Inflammatory macrophage (primary cell): ENCODE data around the gene COL4A1.

Source experiments
- DNase-seq, 2 donors: peaks; one replicate each; pipeline ENCODE4 v3.0.0-alpha.2; 2020 to 2022

Gene COL4A1

DNA sequence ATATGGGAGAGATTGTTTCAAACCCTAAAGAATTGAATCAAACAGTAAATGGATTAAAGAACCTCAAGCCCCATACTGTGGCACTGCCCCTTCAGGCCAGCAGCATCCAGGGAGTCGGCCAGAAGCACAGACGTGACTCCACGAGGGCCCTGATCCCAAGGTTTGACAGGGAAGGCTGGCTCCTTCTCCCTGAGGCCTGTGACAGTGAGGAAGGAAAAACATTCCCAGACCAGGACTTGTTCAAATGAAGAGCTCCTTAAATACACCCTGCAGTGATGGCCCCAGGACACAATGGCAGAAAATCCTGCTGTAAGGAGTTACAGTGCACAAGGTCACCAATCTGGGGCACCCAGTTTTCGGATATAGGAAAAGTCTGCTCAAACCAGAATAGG is 91.0 kb downstream of the COL4A1 start:
- no peak for DNase-seq

DNA sequence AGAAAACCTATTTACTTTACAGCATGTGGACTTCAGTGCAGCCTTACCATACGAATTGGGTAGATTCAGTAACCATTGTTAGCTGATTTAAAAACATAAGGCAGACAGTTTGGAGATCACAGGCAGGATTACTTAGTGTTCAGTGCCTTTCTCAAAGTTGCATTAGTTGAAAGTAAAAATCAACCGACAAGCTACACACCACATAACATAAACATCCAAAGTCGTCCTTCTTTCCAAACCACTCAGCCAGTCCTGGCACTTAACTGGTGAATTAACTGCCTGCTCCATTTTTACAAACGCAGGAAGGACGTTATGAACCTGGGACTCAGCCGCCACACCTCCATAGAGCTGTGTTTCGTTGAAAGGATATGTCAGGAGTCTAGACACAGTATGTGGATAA is 91.4 kb downstream of the COL4A1 start:
- DNase-seq: no peak

DNA sequence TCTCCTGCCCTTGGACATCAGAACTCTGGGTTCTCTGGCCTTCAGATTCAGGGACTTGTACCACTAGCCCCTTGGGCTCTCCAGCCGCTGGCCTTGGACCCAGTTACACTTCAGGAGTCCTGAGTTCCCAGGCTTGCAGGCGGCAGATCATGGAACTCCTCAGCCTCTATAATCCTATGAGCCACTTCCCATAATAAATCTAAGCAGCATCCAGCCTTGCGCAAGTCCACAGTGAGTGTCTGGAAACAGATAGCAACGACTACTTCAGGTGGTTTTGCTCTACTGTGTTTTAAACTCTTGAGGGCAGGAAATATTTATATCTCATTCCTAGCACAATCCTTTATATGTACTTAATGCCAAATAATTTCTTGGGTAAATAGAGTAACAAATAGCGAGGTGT is 92.3 kb downstream of the COL4A1 start:
- DNase-seq: no peak

DNA sequence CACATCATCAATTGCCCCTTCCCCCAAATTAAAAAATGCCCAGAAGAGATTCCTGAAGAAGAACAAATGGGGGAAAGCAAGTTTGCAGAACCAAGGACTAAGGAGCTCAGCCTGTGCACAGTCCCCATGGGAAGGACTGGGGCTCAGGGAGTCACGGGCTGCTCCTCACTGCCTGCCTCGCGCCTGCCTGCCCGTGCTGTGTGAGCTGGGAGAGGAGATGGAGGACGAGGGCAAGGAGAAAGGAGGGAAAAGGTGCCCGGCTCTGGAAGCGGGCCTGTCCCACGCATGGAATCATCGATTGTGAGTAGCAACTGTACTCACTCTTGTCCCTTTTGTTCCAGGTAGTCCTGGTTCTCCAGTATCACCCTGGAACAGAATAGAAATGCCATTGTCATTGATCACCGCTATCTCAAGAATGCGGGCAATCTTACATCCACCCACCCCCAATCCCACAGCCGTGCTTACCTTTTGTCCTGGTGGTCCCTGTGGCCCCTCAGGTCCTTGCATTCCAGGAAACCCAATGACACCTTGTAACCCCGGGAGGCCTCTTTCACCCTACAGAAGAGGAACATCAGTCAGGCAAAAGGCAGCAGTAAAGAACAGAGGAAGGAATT is 93.4 kb downstream of the COL4A1 start:
- DNase-seq: no peak

DNA sequence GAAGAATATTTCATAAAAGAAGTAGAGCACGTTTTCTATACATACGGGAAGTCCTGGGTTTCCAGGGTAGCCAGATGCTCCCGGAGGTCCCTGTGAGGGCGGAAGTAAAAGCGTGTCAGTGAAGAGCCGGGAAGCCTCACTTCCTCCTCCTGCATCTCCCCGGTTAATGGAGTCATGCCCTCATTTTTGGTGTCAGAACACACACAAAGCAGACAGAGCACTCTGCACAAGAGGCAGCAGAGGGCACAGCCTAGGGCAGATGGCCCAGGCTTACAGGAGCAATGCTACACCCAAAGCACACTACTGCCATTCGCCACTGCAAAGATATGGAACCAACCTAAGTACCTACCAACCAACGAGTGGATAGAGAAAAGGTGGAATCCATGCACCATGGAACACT is 94.4 kb downstream of the COL4A1 start:
- no peak for DNase-seq

DNA sequence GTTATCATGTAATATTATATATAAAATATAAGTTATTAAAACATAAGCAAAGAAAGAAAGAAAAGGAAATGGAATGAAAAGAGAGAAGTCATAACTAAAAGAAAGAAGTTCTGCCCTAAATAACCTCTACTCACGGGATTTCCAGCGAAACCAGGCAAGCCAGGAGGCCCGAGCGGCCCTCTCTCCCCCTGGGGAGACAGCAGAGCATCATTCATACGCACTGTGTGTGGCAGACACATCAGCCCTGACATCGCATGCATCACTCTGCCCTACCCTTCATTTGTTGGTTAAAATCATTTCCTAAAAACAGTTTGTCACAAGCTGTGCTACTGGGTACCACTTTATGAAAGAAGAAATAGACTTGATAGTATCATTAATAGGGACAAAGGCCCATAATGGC is 95.2 kb downstream of the COL4A1 start:
- no peak for DNase-seq

DNA sequence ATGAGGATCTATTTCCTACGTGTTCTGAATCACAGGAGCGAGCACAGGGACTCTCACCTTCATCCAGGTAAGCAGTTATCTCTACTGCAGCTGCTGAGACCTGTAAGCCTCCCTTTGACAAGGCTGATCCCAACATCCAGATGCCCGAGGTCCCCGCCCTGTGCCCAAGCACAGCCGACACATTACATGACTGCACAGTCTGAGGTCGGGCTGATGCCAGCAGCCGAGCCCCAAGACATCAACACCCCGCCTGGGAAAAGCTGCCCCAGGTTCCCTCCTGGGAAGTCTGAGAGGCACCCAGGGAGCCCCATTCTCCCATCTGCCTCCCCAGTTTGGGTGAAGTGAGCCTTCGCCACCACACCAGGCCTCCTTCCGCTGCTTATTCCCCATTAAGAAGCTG is 95.9 kb downstream of the COL4A1 start:
- no peak for DNase-seq

DNA sequence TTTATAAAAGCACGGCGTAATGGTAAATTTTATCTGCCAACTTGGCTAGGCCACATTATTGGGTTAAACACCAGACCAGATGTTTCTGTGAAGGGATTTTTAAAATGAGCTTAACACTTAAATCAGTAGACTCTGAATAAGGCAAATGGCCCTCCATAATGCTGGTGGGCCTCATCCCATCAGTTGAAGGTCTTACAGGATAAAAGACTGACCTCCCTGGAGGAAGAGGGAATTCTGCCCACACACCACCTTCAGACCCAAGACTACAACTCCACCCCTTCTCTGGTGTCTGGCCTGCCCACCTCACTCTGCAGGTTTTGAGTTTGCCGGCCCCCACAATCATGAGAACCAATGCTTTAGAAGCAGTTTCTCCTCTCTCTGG is 96.4 kb downstream of the COL4A1 start:
- DNase-seq: no peak

DNA sequence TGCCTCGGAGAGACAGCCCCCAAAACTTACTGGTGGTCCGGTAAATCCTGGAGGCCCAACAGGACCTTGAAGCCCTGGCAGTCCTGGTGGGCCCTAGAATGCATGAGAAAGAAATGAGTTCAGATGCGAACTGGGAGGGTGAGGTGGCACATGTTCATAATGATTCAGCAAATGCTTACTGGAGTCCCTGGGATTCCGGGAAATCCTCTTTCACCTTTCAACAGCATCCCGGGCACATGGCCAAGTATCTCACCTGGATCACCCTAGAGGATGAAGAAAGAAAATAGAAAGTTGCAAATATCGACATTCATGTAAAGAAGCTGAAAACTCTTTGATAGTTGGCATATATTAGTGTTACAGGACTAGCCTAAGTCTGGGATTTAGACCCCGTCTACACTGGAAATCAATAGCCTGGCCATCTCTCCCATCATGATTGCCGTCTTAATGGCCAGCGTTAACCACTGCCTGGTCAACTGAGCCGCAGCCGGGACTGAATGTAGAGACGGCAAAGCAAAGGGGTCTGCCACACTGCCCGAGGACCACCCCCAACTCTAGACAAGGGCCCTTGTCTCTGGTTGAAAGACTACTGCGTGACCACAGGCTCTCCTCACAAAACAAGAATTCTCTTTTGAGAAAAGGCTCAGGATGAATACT is 96.9 kb downstream of the COL4A1 start:
- no peak for DNase-seq

DNA sequence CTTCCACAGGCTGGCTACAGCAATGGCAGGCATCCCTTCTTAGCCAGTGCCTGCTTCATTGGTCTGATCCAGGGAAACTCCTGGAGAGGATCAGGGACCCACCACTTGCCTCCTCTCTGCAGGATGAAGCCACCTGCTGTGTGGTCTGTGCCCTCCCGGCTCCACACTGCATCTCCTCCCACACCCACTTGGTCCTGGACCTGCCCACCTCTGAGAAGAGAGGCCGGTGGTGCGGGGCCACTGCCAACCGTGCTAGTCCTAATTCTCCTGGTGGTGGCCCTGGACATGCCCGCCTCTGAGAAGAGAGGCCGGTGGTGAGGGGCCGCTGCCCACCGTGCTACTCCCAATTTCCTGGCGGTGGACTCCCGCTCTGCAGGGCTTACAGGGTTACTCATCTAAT is 98.8 kb downstream of the COL4A1 start:
- no peak for DNase-seq

DNA sequence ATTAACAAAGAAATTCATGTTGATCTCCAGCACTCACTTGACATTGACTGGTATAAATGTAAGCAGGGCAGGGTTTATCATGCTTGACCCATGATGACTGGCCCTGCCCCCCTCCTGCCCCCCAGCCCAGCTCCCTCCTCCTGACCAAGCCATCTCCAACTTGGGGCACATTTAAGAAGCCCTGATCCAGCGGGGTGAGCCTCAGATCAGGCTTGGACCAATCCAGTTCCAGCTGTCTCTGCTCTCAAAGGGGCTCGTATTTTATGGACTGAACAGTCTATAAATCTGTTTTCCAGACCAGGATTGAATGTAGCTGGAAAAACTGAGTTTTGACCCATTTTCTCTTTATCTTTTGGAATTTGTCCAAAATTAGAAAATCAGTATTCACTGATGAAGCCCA is 100.0 kb downstream of the COL4A1 start:
- DNase-seq: no peak

DNA sequence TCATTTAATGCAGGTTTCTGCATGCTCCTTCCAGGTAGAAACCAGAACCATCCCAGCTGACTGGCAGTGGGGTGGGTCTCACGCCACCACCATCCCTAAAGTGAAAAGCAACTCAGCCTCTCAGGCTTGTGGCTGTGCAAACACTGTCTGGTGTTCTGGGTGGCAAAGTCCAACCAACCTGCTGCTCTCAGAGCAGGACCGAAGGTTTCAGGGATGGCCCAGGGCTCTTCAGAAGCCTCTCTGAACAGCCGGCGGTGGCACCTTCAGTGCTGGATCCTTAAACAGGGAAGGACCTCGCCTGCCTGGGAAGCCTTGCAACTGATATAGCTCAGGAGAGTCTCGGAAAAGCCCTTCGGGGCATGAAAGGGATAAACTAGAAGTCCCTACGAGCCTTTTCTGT is 100.8 kb downstream of the COL4A1 start:
- DNase-seq: no peak

DNA sequence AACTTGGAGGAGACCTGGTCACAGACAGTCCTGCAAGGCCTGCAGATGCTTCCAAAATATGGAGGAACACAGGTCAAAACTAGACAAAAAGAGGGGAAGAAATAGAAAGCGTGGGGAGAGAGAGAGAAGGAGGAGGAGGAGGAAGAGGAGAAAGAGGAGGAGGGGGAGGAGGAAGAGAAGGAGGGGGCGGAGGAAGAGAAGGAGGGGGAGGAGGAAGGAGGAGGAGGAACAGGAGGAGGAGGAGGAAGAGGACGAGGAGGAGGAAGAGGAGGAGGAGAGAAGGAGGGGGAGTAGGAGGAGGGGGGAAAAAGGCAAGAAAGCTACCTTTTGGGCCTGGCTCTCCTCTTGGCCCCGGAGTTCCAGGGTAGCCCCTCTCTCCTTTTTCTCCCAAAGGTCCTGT is 105.8 kb downstream of the COL4A1 start:
- DNase-seq: no peak

DNA sequence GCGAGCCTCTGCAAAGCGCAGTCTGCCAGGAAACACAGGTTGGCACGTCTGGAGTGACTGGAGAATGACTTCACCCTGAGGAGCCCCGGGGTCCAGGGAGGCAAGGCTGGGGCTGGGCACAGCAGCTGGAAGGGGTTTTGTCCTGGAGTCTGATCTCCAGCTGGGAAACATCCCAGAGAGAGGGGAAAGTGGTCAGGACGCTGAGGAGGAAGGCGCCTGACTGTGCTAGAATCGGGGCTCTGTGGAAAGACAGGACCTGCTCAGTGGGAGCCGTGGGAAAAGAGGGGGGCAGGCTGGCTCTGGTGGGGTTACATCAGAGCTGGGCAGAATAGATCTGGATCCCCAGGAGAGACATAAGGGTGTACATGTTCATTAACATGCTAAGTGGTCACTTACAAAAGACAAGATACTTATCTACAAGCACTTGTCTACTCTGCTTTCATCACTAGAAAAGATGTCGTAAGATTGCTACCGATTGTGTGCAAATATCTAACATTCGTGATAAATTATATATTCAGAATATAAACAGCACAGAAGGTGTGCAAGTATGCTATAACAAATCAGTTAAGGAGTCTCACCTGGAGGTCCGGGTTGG is 106.6 kb downstream of the COL4A1 start:
- DNase-seq: no peak

DNA sequence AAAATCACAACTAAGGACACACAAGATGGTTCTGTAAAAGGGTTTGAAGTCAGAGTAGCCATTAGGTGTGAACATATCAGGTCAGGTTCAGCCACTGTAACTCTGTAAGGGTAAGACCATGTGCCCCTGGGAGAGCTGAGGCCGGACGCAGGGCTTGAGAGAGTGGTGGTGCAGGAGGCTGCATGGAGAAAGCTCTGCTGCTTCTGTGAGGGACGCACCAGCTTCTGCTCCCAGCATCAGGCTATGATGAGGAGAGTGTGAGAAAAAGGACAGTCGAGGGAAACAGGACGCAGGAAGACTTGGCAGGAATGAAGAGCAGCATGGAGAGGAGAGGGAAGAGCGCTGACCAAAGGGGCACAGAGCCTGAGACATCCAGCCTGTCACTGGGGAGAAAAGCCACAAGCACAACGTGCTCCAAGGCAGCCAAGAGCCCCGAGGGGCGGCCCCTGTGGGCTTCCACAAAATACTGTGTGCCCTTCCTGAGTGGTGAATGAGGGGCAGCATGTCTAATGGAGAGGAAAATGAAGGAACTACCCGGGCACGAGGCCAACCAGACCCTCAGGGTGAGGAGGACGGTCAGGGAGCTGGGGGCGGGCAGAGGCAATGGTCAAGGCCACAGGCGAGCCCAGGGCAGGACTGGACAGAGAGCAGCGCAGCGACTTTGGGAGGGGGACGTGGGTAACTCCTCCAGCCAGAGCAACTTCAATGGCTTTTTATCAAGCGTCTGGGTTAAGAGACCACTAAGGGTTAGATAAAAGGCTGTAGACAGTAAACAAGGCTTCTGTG is 107.7 kb downstream of the COL4A1 start:
- no peak for DNase-seq

DNA sequence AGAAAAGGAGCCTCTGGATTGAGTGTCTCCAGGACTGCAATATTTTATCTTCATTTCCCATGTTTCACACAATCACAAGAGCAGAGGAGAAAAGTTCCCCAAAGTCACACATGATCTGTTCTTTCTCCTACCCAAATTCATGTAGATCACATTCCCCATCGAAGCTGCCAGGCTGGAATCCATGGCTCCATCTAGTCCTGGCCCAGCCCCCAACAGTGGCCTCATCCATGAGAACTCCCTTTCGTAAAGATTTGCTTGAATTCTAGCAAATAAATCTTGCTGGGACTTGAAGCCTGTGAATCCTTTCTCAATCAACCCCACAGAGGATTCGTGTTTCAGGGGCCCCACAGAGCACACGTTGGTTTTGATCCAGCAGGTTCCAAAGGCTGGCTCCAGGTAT is 109.5 kb downstream of the COL4A1 start:
- DNase-seq: no peak

DNA sequence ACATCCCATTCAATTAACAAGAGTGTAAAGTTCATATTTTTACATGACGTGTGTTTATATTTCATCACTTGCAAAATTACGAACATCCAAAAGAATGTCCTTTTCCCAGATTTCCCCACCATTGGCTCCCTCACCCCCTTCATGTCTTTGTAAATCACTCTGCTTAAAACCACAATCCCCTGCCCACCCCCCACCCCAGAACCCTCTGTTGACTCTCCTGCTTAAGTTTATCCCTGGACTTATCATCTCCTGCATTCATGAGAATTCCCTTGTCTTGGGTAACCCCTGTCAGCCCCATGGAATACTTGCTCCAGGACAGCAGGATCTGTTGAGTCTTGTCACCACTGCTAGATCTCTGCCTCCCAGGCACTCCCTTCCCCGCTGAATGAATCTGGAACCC is 109.9 kb downstream of the COL4A1 start:
- DNase-seq: no peak

DNA sequence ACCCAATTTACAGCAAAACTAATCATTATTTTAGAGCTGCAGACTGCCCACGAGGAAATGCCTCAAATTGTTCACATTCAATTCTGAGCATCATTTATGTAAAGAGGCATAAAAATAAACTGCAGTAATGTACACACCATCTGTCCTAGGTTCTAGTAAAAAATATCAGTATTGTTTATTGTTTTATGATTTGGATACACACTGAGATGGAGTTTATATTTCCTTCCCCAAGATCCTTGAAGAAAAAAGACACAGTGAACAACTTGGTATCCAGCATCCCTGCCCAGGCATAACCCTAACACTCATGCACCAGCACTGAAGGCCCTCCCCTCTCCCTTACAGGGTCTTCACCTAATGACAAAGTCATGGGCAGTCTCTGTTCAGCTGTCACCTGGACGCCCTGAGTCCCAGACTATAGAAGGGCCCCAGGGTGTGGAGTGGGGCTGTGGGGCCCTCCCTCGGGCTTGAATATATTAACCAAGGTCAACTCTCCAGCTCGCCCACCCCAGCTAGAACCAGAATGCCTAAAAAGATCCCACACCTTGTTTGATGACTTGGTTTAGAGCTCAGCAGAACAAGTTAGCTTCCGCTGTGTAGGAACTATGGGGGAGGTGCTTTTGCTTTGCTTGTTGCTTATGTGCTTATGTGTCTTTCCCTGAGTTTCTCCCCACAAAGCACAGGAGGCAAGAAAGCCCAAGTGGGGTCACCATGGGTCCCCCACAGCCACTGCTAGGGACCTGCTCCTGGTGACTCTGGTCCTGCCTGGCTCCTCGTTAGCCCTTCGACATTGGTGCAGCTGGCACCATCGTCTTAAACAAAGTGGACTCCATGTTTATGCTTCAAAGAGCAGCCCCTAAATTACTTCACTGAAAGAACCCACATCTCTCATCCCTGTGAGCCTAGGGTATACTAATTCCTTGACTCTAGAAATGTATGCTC is 111.1 kb downstream of the COL4A1 start:
- no peak for DNase-seq

DNA sequence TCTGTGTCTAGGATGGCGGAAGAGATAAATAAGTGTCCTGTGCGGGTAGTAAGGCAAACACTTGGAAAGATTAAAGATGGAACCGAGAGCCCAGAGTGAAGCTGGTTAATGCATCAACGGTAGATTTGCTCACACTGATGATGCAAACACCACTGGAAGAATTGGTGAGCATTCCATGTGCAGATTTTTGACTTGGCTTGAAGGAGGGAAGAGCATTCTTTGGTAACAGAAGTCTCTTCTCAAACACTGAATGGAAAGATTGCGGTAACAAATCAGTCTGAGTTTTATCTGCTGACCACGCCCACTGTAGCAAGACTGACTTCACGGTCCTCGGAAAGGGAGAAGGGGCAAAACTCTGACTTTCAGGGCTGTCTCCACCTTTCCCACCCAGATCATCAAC is 112.5 kb downstream of the COL4A1 start:
- DNase-seq: no peak

DNA sequence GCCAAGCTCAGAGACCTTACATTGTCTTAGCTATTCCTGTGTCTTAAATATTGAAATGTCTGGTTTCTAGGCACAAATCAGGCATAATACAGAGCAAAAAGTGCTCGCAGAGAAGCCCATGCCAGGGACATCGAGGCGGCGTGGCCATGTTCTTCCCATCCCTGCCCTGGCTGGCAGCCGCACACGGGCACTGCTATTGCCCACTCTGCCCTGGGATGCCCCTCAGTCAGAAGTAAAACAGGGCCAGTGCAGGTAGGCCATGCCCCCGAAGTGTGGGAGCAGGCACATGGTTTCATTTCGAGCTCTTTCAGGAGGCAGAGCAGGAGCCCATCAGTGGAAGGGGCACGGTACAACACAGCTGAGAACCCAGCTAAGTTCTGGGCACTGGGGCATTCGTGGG is 113.5 kb downstream of the COL4A1 start:
- DNase-seq: no peak

DNA sequence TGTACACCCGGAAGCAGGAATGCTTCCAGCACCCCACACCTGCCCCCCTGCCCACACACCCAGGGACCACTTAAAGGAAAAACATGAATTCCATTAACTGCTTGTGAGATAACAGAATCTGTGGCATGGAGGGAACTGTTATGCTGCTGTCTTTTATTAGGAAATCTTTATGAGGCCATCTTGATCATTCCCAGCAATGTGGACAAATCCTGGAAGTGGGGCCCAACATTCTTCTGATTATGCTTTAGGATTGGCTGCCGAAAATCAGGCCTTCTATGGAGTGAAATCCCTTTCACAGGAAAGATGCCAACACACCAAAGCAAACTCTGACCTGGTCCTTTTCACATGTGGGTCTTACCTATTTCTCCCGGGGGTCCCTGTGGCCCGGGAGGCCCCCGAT is 114.5 kb downstream of the COL4A1 start:
- no peak for DNase-seq

DNA sequence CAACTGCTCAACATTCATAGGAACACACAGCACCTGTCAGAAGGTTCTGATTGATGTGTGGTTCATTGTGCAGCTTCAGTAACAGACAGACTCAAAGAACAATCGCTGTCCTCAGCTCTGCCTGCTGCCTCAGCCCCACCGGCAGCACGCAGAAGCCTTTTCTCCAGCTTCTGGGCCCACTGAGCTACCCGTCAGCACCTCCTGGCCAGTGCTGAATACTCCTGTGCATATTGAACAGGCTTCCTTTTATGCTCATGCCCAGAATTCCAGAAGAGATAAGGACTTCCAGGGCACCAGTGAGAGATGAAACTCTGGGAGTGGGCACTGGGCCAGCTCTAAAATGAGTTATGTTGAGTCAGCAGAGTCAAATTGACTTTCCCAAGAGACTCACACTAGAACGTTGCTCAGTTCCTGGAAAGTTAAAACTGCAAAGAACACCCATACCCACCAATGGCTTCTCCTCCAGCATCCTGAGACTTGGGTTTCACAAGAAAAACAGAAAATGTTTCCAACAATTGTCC is 119.3 kb downstream of the COL4A1 start:
- DNase-seq: no peak
